GM15510 (cell line): ENCODE measurements around the gene CORO7.

ENCODE experiments used
- POLR2A ChIP-seq: IDR thresholded peaks from 3 replicates; pipeline ENCODE4 v1.6.1; 2011; ENCODE audit warnings: borderline replicate concordance; ENCODE audit not compliant: insufficient read length; ENCODE audit errors: extremely low read depth

Gene CORO7

GRCh38 chr16:4325253-4325758, 91.1 kb downstream of the CORO7 start:
- TF ChIP-seq POLR2A: no peak

GRCh38 chr16:4324492-4325252, 91.7 kb downstream of the CORO7 start:
- TF ChIP-seq POLR2A: no peak

DNA sequence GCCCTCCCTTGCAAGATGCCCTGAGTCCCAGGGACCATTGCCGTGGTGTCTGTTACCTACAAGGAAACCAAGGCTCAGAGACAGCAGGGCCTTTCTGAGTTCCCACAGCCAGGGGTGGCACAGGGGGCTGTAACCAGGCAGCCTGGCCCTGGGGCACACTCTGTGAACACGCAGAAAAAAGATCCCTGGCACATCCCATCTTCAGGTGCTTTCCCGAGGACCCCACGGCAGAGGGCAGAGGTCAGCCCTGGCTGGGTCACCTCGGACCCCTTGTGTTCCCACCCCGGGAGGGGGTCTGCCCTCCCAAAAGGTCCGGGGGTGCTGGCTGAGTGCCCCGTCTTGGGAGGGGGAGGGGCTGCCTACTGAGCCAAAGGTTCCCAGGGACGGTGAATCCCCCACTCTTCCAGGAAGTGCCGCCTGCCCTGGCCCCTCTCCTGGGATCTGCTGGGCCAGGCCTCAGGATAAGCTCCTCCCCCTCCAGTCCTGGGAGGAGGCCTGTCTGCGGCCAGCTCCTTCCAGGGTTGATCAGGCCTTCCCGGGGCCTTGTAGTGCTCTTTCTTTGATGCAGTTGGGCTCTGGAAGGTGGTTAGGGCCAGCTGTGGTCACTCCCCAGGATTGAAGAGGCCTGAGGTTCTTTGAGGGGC, 92.4 kb downstream of the CORO7 start:
- TF ChIP-seq POLR2A: no peak

- TF ChIP-seq POLR2A: no peak
These were observed 93.1 kb downstream of the CORO7 start for GRCh38 chr16:4323071-4323844.

DNA sequence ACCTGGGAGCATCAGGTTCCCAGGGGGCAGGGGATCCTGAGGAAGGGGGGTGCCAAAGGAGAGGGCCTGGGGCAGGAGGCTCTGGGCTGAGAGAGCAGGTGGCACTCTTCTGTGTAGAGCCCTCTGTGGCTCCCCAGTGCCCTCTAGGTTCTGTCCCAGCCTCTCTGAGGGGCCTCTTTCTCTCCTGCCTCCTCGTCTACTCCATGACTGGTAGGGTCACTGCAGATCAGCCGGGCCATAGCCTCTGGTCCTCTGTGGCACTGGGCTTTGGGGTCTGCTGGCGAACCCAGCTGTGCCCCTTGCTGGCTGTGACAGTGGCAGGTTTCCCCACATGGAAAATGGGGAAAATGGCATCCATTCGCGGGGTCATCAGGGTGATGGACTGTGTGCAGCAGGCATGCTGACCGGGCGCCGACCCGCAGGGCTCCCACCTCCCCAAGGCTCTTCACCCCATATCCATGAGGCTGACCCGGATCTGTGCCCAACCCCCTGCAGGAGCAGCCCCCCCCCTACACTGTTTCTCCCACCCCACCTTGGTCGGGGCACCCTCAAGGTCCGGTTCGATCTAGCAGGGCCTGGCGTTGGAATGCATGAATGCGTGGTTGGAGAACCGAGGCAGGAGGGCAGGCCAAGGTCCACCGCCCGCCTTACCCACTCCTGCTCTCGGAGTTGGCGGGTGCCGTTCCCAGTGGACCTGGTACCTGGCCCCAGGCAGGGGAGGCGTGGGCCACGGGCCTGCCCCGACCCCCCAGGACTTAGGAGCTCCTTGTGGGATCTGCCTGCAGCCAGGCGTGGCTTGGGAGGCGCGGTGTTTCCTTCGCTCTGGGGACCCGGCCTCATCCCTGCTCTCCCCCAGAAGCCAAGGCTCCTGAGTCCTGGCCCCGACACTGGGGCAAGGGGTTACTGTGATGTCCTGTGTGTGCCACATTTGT, 94.0 kb downstream of the CORO7 start:
- TF ChIP-seq POLR2A: no peak

GRCh38 chr16:4321286-4322120, 94.9 kb downstream of the CORO7 start:
- no peak for TF ChIP-seq POLR2A

- TF ChIP-seq POLR2A: no peak
These were observed 95.7 kb downstream of the CORO7 start for GRCh38 chr16:4320571-4321137.

DNA sequence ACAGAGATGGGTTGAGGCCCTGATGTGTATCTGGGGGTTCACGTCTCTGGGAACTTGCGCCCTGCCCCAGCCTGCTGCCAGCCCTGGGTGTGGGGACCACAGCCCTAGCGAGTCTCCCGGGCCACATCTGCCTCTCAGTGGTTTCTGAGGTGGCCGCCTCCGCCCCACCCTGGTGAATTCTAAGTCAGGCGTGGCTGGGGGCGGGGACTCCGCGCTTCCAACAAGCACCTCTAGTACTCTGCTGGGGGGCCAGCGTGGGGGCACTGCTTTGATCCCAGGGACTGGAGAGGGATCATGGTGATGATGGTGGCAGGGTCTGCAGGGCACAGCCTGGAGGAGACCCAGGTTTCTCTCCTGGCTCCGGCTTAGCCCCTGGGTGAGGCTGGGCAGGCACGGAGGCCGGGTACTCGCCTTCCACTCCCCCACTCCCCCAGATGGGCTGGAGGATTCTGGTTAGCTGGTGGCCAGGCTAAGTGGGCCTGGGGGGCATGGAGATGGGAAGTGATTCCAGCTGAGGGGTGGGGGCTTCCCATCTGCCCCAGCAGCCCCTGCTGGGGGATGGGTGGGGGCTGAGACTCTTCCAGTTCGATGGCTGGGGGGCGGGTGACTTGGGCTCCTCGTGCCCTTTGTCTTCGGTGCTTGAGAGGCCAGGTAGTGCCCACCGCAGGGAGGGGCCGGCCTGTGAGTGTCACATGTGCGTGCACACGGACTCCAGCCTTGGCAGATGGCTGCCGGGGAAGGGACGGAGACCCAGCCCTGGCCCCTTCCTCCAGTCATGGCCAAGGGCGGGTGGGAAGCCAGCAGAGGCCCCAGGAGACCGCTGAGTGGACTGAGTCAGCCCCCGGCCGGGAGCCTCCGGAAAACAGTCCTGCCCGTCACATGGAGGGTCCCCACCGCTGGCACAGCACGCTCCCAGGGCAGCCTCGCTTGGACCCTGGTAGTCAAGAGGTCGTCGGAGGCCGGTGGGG, 96.7 kb downstream of the CORO7 start:
- TF ChIP-seq POLR2A: no peak

GRCh38 chr16:4318967-4319366, 97.4 kb downstream of the CORO7 start:
- no peak for TF ChIP-seq POLR2A

GRCh38 chr16:4318451-4318910, 97.9 kb downstream of the CORO7 start:
- no peak for TF ChIP-seq POLR2A

DNA sequence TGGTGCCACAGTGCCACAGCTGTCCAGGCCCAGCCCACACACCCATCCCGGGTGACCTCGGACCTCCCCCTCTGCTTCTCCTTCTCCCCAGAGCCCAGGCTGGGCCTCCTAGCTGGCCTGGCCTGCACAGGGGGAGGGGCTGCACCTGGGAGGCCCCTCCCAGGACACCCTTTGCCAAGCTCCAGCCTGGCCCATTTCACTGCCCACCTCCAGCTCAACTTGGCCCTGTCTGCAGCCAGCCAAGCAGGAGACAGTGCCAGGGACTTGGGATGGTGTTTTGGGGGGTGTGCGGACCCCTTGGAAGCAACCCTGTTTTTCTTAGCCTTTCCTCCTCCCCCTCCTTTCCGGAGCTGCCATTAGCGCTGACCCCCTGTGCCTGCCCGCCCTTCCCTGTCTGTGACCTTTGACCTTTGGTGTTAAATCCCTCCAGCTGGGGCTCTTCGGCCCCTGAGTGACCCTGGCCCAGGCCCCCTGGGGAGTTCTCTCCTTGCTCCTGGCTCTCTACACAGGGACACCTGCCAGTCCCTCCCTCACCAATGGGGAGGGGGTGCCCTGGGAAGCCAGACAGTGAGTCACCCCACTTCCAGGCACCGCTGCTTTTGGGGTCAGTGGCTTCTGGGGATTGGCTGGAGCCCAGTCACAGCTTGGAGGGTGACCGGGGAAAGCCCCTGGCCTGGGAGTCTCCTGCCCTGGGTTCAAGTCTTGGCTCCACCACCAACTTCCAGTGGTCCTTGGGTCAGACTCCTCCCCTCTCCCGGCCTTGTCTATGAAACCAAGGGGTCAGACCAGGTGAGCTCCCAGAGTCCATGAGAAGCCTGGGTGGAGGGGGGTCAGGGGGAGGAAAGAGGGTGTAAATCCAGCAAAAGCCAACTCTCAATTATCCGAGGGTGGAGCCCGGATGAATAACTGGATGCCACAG, 98.6 kb downstream of the CORO7 start:
- no peak for TF ChIP-seq POLR2A
